ENCODE results near the gene ESRRA.

The ESRRA gene

GRCh38 chr11:64266339-64266738, 39.0 kb upstream of the ESRRA start:
- Mint-ChIP-seq H3K9me3 (no peaks in the 10 kb centered on the region), H3K36me3 (peaks cover 10% of the 10 kb centered on the region), H3K27ac (peak overlapping the region; percentile 42), H3K4me3 (no peak overlapping the region), H3K27me3 (no peaks in the 10 kb centered on the region), H3K4me1 (peaks cover 17% of the 10 kb centered on the region)
- CTCF ChIA-PET, result interaction anchor here (0.7 kb wide), 1 partner anchor 35 kb away, joined by 3 read pairs; no protein-coding TSS in a partner anchor
- no peak for DNase-seq

DNA sequence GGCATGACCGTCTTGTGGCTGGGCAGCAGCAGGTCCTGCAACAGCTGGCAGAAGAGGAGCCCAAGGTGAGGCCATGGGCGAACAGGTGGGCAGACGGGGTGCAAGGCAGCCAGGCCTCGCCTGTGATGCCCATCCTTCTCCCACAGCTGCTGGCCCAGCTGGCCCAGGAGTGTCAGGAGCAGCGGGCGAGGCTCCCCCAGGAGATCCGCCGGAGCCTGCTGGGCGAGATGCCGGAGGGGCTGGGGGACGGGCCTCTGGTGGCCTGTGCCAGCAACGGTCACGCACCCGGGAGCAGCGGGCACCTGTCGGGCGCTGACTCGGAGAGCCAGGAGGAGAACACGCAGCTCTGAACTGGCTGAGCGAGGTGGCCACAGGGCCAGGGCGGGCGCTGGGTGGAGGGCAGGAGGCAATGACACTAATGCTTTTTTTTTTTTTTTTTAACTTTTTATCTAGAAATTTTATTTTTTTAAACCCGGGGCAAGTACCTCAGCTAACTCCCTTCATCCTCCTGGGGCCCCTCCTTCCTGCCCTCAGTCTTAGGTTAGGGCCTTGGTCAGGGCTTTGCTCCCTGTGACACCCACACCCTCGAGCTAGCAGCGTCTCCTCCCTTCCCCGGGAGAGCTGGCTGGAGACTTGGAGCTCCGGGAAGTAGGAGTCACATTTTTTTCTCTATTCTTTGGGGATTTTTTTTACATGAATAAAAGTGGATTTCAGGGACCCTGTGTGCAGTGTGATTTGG, 37.9 kb upstream of the ESRRA start:
- Mint-ChIP-seq H3K4me1 (peaks cover 24% of the 10 kb centered on the region), H3K27ac (peak overlapping the region; percentile 65), H3K27me3 (no peaks in the 10 kb centered on the region), H3K4me3 (no peak overlapping the region), H3K36me3 (peaks cover 6% of the 10 kb centered on the region), H3K9me3 (no peaks in the 10 kb centered on the region)
- CTCF ChIA-PET, result interaction anchor here (0.7 to 2.4 kb wide), 3 partner anchors 15 to 34 kb away, joined by 3 to 11 read pairs (median 3); partner anchors contain the start of gene PPP1R14B
- DNase-seq, result no peak

DNA sequence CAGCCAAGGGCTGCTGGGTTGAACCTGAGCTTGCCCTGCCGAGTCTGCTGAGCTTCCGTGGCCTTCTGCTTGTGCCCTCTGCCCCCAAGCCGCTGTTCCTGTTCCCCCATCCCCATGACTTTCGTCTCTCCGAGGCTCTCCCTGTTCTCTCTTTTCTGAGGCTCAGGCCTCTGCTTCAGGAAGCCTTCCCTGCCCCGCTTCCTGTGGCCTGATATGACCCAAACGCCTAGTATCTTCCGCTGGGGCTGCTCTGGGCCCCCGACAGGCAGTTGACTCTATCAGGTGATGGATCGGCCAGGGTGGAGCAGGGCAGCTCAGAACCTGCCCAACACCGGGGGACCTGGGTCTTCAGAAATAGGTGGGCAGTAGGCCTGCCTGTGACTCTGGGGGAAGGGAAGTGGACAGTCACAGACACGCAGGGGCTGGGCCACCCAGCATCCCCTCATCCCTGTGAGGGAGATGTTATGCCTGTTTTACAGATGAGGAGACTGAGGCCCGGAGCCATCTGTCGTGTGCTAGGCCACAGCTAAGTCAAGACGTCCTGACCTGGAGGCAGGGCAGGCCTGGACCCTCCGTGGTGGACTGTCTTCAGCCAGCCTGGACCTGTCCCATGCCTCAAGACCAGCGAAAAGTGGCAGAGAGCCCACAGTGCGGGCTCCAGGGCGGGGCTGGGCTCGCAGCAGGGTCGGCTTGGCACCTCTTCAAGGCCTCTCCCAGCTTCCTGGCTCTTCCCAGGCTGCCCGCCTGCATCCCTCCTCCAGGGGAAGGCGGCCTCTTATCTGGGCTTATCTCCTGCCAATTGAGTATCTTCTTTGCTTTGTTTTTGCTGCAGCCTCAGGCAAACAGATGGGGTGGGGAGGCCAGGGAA, 37.1 kb upstream of the ESRRA start:
- Mint-ChIP-seq H3K9me3 (no peaks in the 10 kb centered on the region), H3K36me3 (peaks cover 4% of the 10 kb centered on the region), H3K27ac (peak overlapping the region; percentile 97), H3K27me3 (no peaks in the 10 kb centered on the region), H3K4me1 (peaks cover 26% of the 10 kb centered on the region), H3K4me3 (peak overlapping the region; percentile 92)
- CTCF ChIA-PET, result interaction anchor here (0.8 to 2.4 kb wide), 7 partner anchors 10 to 64 kb away, joined by 3 to 15 read pairs (median 6); partner anchors contain the start of genes ESRRA, FERMT3, PLCB3 and PPP1R14B
- DNase-seq, result no peak

GRCh38 chr11:64268893-64269539, 36.3 kb upstream of the ESRRA start:
- CTCF ChIA-PET, result interaction anchor here (0.8 to 2.4 kb wide), 6 partner anchors 11 to 64 kb away, joined by 3 to 15 read pairs (median 8); partner anchors contain the start of genes ESRRA, FERMT3, PLCB3 and PPP1R14B
- DNase-seq, result peak; percentile 61
- peaks cover 26% of the 10 kb centered on the region for H3K4me1 Mint-ChIP-seq
- H3K27me3 Mint-ChIP-seq, result no peaks in the 10 kb centered on the region
- H3K36me3 Mint-ChIP-seq, result peaks cover 7% of the 10 kb centered on the region
- H3K9me3 Mint-ChIP-seq, result no peaks in the 10 kb centered on the region
- H3K27ac Mint-ChIP-seq, result peak overlapping the region; percentile 97
- H3K4me3 Mint-ChIP-seq, result peak overlapping the region; percentile 92

- peak; percentile 98 for DNase-seq
- Mint-ChIP-seq H3K36me3 (peaks cover 8% of the 10 kb centered on the region), H3K27me3 (no peaks in the 10 kb centered on the region), H3K4me1 (peaks cover 26% of the 10 kb centered on the region), H3K4me3 (peak overlapping the region; percentile 92), H3K27ac (peak overlapping the region; percentile 97), H3K9me3 (no peaks in the 10 kb centered on the region)
- CTCF ChIA-PET, result interaction anchor here (1.0 to 2.4 kb wide), 6 partner anchors 11 to 65 kb away, joined by 3 to 15 read pairs (median 8); partner anchors contain the start of genes ESRRA, FERMT3, PLCB3 and PPP1R14B
These were observed 35.6 kb upstream of the ESRRA start for GRCh38 chr11:64269540-64270220.

DNA sequence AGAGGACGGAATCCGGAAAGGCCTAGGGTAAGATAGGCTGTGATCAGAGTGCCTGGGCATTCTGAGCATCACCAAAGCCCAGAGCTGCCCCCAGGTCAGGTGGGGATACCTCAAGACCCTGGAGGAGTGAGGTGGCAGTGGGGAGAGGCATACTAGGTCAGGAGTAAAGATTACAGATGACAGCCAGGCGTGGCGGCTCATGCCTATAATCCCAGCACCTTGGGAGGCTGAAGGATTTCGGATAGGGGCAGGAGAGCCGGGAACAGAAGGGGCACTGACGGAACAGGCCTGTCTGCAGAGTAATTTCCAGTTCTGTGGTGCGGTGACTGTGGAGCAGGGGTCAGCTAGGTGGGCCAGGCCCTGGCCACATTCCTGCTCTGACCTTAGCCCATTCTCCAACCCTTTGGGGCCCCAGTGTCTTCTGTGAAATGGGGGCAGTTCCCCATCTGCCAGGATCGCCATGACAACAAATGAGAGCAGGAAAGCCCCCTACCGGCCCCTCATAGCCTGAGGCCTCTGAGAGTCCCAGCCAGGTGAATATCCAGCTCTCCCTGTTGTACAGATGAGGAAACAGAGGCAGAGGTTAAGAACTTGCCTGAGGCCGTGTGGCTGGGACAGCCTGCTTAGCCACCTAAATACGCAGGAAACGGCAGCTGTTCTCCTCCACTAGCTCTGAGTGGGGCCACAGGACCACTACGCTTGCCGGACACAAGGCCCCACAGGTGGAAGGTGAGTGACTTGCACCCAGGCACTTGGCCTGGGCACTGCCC, 30.1 kb upstream of the ESRRA start:
- Mint-ChIP-seq H3K9me3 (no peaks in the 10 kb centered on the region), H3K4me1 (peaks cover 13% of the 10 kb centered on the region), H3K27me3 (no peaks in the 10 kb centered on the region), H3K36me3 (peaks cover 13% of the 10 kb centered on the region), H3K27ac (no peak overlapping the region), H3K4me3 (no peak overlapping the region)
- no peak for DNase-seq
- CTCF ChIA-PET, result interaction anchor here (1.5 kb wide), 1 partner anchor 29 kb away, joined by 4 read pairs; the partner anchor contains the start of gene ESRRA

DNA sequence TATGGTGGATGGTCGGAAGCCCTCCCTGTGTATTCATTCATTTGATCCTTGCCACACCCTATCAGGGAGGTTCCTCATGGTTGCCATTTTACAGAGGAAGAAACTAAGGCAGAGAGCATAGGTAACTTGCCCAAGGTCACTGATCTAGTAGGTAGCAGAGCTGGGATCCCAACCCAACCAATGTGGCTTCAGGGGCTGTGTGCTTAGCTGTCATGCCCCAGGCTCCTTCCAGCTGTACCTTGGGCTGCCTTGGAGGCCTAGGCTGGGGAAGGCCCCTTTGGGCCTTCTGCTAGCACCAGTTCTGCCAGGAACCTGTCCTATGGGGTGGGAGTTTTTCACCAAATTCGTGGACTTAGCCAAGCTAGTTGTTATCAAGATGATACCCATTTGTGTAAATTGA, 29.5 kb upstream of the ESRRA start:
- Mint-ChIP-seq H3K9me3 (no peaks in the 10 kb centered on the region), H3K27ac (no peak overlapping the region), H3K4me1 (peaks cover 13% of the 10 kb centered on the region), H3K4me3 (no peak overlapping the region), H3K27me3 (no peaks in the 10 kb centered on the region), H3K36me3 (peaks cover 13% of the 10 kb centered on the region)
- CTCF ChIA-PET, result interaction anchor here (1.5 kb wide), 1 partner anchor 29 kb away, joined by 4 read pairs; the partner anchor contains the start of gene ESRRA
- DNase-seq, result no peak

DNA sequence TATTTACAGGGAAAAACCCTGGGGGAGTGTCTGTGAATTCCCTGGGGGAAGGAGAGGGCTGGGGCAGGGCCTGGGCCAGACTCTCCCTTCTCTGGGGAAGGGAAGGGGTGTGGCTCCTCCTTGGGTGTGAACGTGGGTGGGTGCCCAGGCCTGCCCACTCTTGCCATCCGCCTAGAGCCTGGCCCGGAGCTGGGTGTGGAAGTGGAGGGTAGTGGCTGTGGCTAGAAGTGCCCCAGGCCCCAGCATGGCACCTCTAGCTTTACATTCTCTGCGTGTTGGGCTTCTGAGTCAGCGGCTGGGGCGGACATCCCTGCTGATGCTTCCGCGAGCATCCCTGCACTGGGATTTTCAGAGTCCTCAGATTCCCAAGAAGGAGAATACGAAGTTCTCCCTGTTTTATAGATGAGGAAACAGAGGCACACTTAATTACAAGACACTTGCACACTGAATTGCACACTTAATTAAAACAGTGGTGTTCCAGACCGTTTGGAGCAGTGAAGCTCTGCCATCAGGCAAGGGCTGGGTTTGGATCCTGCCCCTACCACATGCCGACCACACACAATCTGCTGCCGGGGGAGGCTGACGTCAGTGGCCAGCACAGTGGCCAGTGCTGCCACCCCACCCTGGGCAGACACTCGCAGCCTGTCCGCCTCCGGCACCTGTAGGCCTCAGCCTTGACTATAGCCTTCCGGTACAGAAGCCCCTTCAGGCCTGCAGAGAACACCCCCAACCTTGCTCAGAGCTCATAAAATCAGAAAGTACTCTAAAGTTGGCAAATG, 28.5 kb upstream of the ESRRA start:
- H3K9me3 Mint-ChIP-seq, result no peaks in the 10 kb centered on the region

DNA sequence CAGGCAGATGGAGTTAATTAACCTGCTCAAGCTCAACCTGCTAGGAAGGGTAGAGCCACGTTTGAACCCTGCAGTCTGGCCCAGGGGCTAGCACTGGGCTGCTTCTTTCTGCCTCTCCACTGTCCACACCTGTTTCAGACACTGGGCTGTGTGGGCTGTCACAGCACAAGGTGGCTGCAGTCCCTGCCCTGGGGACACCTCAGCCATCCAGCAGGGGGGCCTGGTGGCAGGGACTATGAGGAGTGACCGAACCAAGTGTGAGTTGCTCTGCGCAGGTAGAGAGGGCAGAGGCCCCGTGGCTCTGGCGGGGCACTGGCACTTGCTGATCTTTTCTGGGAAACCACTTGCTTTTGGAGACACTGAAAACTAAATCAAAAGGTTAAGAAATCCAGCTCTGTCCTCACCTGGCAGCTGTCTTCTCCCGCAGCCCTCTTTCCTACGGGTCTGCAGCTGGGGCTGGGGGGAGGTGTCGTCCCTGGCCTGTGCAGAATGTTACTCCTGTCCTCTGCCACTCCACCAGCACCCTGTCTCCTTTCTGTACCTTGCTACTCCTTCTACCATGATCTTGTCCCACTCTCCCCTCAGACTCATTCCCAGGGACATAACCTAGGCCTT, 26.6 kb upstream of the ESRRA start:
- no peaks in the 10 kb centered on the region for H3K27me3 Mint-ChIP-seq
- H3K4me3 Mint-ChIP-seq, result no peak overlapping the region
- no peak for DNase-seq
- peaks cover 15% of the 10 kb centered on the region for H3K36me3 Mint-ChIP-seq
- H3K9me3 Mint-ChIP-seq, result no peaks in the 10 kb centered on the region
- peaks cover 15% of the 10 kb centered on the region for H3K4me1 Mint-ChIP-seq
- H3K27ac Mint-ChIP-seq, result no peak overlapping the region
- CTCF ChIA-PET, result no interaction called here

More for the DNA sequence above, 28.5 kb upstream of the ESRRA start:
- H3K27me3 Mint-ChIP-seq, result no peaks in the 10 kb centered on the region
- H3K27ac Mint-ChIP-seq, result no peak overlapping the region
- no peak overlapping the region for H3K4me3 Mint-ChIP-seq
- no peak for DNase-seq
- CTCF ChIA-PET, result interaction anchor here (0.8 to 1.5 kb wide), 3 partner anchors 9 to 72 kb away, joined by 3 to 4 read pairs (median 3); partner anchors contain the start of genes ESRRA and GPR137
- peaks cover 11% of the 10 kb centered on the region for H3K4me1 Mint-ChIP-seq
- H3K36me3 Mint-ChIP-seq, result peaks cover 13% of the 10 kb centered on the region

GRCh38 chr11:64281957-64282770, 23.2 kb upstream of the ESRRA start:
- CTCF ChIA-PET, result interaction anchor here (1.4 kb wide), 1 partner anchor 19 kb away, joined by 4 read pairs; no protein-coding TSS in a partner anchor
- Mint-ChIP-seq H3K27me3 (no peaks in the 10 kb centered on the region), H3K27ac (no peak overlapping the region), H3K36me3 (peaks cover 9% of the 10 kb centered on the region), H3K9me3 (no peaks in the 10 kb centered on the region), H3K4me1 (peaks cover 31% of the 10 kb centered on the region), H3K4me3 (no peak overlapping the region)
- no peak for DNase-seq

GRCh38 chr11:64283092-64283491, 22.2 kb upstream of the ESRRA start:
- CTCF ChIA-PET, result interaction anchor here (0.8 to 2.5 kb wide), 3 partner anchors 12 to 73 kb away, joined by 3 to 15 read pairs (median 14); no protein-coding TSS in a partner anchor
- H3K27ac Mint-ChIP-seq, result no peak overlapping the region
- peaks cover 32% of the 10 kb centered on the region for H3K4me1 Mint-ChIP-seq
- H3K27me3 Mint-ChIP-seq, result no peaks in the 10 kb centered on the region
- no peak for DNase-seq
- peak overlapping the region; percentile 83 for H3K4me3 Mint-ChIP-seq
- no peaks in the 10 kb centered on the region for H3K9me3 Mint-ChIP-seq
- peaks cover 9% of the 10 kb centered on the region for H3K36me3 Mint-ChIP-seq
